Naive B cell (primary cell): ENCODE measurements around the gene GRK5. TPM values are rescaled to one million over a fixed set of nuclear protein-coding genes. Genes with fewer than 3 reads are reported as not detected.

Experiments used
- ATAC-seq, 2 donors: fragments of 150-1000 bp; cut with Tn5 transposase; 2 replicates each; pipeline ENCODE4 v1.10.0; 2021; ENCODE audit warnings: low read depth in 2 of 2, mild to moderate bottlenecking in 2 of 2, moderate library complexity in 2 of 2
- DNase-seq: peaks from one replicate; pipeline ENCODE4 v3.0.0; 2022
- H3K27ac Mint-ChIP-seq, 6 donors: one replicate each; pipeline ENCODE4 v1.8.0; 2020 to 2022; ENCODE audit warnings: mild to moderate bottlenecking in 6 of 6, mixed read lengths in 6 of 6, moderate library complexity in 5 of 6, inconsistent platforms in 2 of 6
- H3K27me3 Mint-ChIP-seq, 3 donors: one replicate each; pipeline ENCODE4 v1.8.0; 2021 to 2022; ENCODE audit warnings: mixed read lengths in 3 of 3, mild to moderate bottlenecking in 1 of 3
- H3K36me3 Mint-ChIP-seq, 2 donors: one replicate each; pipeline ENCODE4 v1.8.0; 2020 to 2022; ENCODE audit warnings: mixed read lengths in 2 of 2, inconsistent platforms in 1 of 2, mild to moderate bottlenecking in 1 of 2
- H3K4me1 Mint-ChIP-seq, 3 donors: one replicate each; pipeline ENCODE4 v1.8.0; 2020 to 2022; ENCODE audit warnings: mixed read lengths in 3 of 3, inconsistent platforms in 1 of 3, mild to moderate bottlenecking in 1 of 3, moderate library complexity in 1 of 3
- H3K4me3 Mint-ChIP-seq, 8 donors: one replicate each; pipeline ENCODE4 v1.8.0; 2020 to 2022; ENCODE audit warnings: mild to moderate bottlenecking in 8 of 8, mixed read lengths in 8 of 8, moderate library complexity in 8 of 8, inconsistent platforms in 2 of 8
- H3K9me3 Mint-ChIP-seq, 7 donors: one replicate each; pipeline ENCODE4 v1.8.0; 2020 to 2022; ENCODE audit warnings: mixed read lengths in 7 of 7, mild to moderate bottlenecking in 5 of 7, inconsistent platforms in 2 of 7, moderate library complexity in 1 of 7
- polyA plus RNA-seq, 6 donors: library from polyadenylated mRNA; unstranded; fragments of 300-500 nt; fragmentation: Illumina TruSeq; gene quantifications; one replicate each; pipeline ENCODE4 v1.2.3, GENCODE V29; 2021; ENCODE audit warnings: low read depth in 6 of 6

The GRK5 gene
- polyA plus RNA-seq, 6 donors from 2014 or later: 7.2 to 24.6 (median 13.7) TPM

DNA sequence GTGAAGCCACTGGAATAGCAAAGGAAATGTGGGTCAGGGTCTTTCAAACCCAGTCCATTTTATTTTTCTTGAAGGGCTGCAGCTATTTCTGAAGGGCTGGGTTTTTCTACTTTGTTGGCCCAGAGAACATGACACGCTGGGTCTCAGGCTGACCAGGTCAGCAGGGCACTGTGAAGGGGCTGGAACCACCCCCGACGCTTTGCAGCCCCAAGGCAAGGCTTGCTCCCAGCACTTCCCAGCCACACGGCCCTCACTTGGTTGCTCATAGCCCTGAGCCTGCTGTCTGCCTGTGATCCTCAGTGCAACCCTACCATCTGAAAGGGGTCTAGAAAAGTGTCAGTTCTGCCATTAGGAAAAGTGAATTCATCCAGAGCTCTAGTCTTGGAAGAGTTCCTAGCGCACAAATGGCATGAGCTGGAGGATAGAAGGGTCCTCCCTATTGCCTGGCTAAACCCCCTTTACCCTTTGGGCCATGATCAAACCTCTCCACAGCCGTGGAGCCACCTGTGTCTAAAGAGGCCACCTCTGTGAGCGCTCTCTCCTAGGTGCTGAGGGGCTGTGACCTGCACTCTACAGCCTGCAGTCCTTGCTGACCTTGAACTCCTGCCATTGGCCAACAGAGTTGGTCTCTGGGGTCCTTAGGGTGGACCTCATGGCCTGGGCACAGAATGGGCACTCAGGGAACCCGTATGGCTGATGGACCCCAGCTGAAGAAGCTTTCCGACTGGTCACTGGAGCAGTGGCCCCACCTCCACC is 203.2 kb downstream of the GRK5 start:
- H3K4me3 Mint-ChIP-seq: no peak overlapping the region
- ATAC-seq (no peak), DNase-seq (no peak)
- peaks cover 0 to 7% of the 10 kb centered on the region in 2 donors for H3K36me3 Mint-ChIP-seq
- no peaks in the 10 kb centered on the region for H3K27me3 Mint-ChIP-seq
- no peaks in the 10 kb centered on the region for H3K9me3 Mint-ChIP-seq
- peak overlapping the region in 3 of 6 donors; percentile 54 to 73 (median 61) for H3K27ac Mint-ChIP-seq
- peaks cover 19 to 38% (median 34%) of the 10 kb centered on the region in 3 donors for H3K4me1 Mint-ChIP-seq

DNA sequence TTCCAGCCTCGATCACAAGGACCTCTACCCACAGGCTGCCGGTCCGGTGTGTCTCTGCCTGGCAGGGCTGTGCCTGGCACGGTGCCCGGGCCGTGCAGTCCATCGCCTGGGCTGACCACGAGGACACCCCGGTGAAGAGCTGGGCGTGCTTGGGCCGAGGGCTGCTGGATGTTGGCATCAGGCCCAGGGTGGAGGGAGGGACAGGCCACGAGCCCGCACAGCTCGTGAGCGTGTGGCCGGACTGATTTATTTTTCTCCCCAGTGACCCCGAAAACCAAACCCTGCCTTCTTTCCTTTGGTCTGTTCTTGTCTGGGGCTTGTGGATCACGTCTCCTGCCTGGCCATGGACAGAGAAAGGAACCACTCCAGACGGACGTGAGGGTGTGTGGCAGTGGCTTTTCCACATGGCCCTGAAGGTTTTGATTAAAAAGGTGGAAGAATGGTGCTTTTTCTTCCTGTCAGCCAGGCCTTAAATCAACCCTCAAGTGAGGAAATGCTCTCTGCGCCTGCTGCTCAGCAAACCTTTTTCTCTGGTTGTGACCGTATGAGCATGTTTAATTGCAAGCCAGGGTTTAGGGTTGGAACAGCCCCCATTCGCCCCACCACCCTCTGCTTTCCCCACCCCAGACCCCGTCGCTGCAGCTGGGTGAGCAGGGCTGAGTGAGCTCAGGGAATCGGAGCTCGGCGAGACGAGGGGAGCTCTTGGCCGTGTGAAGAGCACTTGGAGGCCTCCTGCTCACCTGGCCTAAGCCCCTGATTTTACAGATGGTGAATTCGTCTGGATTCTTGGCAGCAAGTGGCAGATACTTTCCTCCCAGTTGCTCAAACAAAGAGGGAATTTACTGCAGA is 205.1 kb downstream of the GRK5 start:
- Mint-ChIP-seq H3K27me3 (no peaks in the 10 kb centered on the region), H3K4me1 (peaks cover 18 to 38% (median 24%) of the 10 kb centered on the region in 3 donors), H3K36me3 (peaks cover 0 to 7% of the 10 kb centered on the region in 2 donors), H3K4me3 (no peak overlapping the region), H3K27ac (peak overlapping the region in 2 of 6 donors; percentile 54 to 88), H3K9me3 (no peaks in the 10 kb centered on the region)
- no peak for ATAC-seq
- DNase-seq: no peak

DNA sequence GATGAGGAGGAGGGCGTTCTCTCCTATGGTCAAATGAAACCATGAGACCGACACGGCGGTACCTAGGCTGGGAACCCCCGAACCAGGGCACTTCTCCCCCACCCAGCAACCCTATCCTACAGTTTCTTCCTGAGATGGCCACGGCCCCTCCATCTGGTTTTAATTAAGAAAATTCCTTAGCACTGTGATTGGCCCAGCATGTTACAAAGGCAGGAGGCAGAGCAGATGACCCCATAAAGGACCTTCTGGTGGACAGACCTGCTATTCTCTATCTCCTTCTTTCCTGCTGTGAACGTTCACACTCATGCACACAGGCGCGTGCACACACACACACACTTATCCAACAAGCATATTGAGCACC is 205.7 kb downstream of the GRK5 start:
- peaks cover 17 to 39% (median 20%) of the 10 kb centered on the region in 3 donors for H3K4me1 Mint-ChIP-seq
- H3K4me3 Mint-ChIP-seq: no peak overlapping the region
- H3K36me3 Mint-ChIP-seq: peaks cover 0 to 7% of the 10 kb centered on the region in 2 donors
- H3K27me3 Mint-ChIP-seq: no peaks in the 10 kb centered on the region
- peak overlapping the region in 2 of 6 donors; percentile 28 to 88 for H3K27ac Mint-ChIP-seq
- no peaks in the 10 kb centered on the region for H3K9me3 Mint-ChIP-seq
- ATAC-seq (no peak), DNase-seq (no peak)

DNA sequence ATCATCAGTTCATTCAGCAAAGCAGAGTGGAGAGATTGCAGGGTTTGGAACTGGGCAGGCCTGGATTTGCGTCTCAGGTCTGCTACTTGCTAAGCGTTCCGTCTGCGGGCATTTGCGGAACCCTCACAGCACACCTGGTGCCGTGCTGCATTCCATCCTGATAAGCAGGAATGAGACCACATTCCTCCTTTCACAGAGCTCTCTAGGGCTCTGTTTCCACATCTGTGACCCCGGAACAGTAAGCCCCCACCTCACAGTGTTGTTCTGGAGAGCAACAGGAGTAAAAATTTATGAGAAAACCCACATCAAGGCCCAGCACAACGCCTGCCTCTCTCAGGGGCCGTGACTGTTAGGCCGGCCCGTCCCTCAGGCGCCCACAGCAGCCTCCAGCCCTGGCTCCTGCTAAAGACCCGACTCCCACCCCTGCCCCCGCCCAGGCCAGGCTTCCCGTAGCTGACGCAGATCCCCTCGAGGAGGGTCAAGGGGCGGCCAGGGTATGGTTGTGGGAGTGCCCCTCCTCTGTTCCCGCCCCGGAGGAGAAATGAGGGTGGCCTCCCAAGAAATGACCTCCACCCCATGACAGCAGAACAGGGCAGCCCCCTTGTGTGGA is 206.2 kb downstream of the GRK5 start:
- no peak for ATAC-seq
- Mint-ChIP-seq H3K27ac (peak overlapping the region in 3 of 6 donors; percentile 37 to 88 (median 56)), H3K4me3 (no peak overlapping the region), H3K36me3 (peaks cover 0 to 7% of the 10 kb centered on the region in 2 donors), H3K27me3 (no peaks in the 10 kb centered on the region), H3K4me1 (peaks cover 17 to 39% (median 20%) of the 10 kb centered on the region in 3 donors), H3K9me3 (no peaks in the 10 kb centered on the region)
- DNase-seq: no peak

DNA sequence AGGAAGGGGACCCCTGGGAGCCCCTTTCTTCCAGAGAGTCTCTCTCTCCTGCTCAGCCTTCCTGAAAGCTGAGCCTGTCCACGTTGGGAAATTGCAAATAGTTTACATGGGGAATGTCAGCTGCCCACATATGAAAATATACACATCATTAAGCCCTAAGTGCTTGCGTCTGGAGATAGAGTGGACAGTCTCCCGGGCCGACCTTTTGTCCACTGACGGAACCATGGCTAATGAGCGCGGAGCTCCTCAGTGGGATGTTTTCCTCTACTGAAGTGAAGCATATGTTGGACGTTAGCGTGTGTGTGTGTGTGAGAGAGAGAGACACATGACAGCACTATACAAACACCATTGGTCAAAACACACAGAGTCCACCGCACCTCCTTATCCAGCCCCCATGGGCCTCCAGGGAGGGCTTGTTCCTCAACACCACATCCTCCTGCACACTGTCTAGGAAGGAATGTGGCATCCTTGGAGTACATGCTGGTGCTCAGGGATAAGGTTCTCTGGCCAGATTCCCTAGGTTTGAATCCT is 206.8 kb downstream of the GRK5 start:
- H3K27ac Mint-ChIP-seq: peak overlapping the region in 1 of 6 donors; percentile 88
- H3K36me3 Mint-ChIP-seq: peaks cover 0 to 7% of the 10 kb centered on the region in 2 donors
- no peaks in the 10 kb centered on the region for H3K9me3 Mint-ChIP-seq
- H3K27me3 Mint-ChIP-seq: no peaks in the 10 kb centered on the region
- H3K4me3 Mint-ChIP-seq: no peak overlapping the region
- DNase-seq (no peak), ATAC-seq (no peak)
- H3K4me1 Mint-ChIP-seq: peaks cover 17 to 39% (median 20%) of the 10 kb centered on the region in 3 donors

DNA sequence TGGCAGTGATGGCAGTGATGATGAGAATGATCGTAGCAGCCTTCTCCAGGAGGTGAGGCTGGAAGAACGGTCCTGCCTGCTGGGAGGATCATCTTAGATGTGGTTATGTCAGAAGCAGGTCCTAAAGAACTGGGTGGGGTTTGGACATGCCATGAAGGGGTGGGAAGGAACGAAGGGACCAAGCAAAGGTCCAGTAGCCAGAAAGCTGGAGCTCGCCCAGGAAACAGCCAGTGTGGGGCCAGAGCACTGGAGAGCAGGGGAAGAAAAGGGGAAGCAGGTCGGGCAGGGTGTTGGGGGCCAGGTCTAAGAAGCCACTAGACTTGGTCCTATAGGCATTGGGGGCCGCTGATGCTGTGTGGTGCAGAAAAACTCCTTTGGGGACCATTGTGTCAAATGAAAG is 207.8 kb downstream of the GRK5 start:
- Mint-ChIP-seq H3K4me3 (no peak overlapping the region), H3K27ac (peak overlapping the region in 5 of 6 donors; percentile 21 to 94 (median 65)), H3K36me3 (peaks cover 0 to 7% of the 10 kb centered on the region in 2 donors), H3K4me1 (peaks cover 17 to 39% (median 20%) of the 10 kb centered on the region in 3 donors), H3K27me3 (no peaks in the 10 kb centered on the region), H3K9me3 (no peaks in the 10 kb centered on the region)
- no peak for DNase-seq
- no peak for ATAC-seq

DNA sequence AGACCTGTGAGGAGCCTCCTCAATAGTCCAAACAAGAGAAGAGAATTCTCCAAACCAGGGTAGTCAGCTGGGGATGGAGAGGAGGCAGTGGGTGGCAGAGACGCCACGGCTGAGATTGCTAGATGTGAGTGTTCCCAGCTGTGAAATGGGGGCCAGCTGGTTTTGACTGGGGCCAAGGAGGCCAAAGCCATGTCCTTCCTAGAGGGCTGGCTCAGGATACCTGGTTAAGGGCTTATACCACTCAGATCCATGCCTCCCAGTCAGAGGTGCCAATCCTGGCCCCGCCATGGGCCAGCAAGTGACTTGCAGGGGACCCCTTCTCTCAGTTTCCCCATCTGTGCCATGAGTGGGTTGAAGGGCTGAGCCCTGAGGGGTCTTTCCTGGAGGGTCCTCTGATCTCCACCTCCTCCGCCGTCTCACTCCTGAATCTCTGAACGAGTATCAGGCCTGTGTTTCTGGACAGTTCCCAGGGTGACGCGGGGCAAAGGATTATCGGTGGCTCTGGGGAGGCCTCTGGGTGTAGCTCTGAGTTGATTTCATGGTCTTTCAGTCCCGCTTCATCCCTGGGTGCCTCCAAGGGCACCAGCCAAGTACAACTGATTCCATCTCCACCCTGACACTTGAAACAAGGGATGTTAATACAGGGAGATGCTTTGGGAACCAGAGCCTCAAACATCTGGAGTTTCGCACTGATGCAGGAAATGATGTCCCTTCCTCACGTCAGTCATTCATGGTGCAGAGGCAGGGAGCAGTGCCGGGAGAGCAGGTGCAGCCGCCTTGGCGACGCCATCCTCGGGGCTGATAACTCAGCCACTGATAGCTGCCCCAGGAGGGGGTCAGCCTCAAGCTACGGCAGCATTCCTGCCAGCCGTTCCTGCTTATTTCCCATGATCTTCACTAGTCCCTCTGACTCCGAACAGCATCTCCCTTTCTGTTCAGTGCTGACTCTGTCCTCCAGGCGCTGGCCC is 208.4 kb downstream of the GRK5 start:
- DNase-seq (no peak), ATAC-seq (no peak)
- H3K27ac Mint-ChIP-seq: peak overlapping the region in 5 of 6 donors; percentile 21 to 94 (median 88)
- peaks cover 0 to 6% of the 10 kb centered on the region in 2 donors for H3K36me3 Mint-ChIP-seq
- H3K4me1 Mint-ChIP-seq: peaks cover 13 to 34% (median 16%) of the 10 kb centered on the region in 3 donors
- H3K4me3 Mint-ChIP-seq: no peak overlapping the region
- no peaks in the 10 kb centered on the region for H3K27me3 Mint-ChIP-seq
- H3K9me3 Mint-ChIP-seq: no peaks in the 10 kb centered on the region

DNA sequence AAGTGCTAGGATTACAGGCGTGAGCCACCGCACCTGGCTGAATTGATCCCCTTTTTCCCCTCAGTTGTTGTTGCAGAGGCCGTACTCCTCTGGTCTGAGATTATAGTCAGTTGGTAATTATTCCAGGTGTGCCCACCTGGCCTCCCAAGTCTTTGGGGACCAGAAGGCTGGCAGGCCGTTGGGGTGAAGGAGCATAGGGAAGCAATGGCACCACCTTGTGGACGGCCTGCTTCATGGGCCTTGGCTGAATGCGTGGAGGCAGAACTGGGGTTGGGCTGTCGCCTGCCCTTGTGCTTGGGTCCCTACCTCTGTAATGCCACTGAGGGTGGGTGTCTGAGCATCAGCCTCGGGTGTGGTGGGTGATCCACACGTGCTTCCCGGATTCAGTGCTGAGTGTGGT is 209.5 kb downstream of the GRK5 start:
- Mint-ChIP-seq H3K36me3 (no peaks in the 10 kb centered on the region), H3K27ac (peak overlapping the region in 5 of 6 donors; percentile 10 to 93 (median 88)), H3K27me3 (no peaks in the 10 kb centered on the region), H3K4me3 (no peak overlapping the region), H3K4me1 (peaks cover 12 to 27% (median 13%) of the 10 kb centered on the region in 3 donors), H3K9me3 (no peaks in the 10 kb centered on the region)
- ATAC-seq (peak; percentile 91 to 96), DNase-seq (peak; percentile 68)

DNA sequence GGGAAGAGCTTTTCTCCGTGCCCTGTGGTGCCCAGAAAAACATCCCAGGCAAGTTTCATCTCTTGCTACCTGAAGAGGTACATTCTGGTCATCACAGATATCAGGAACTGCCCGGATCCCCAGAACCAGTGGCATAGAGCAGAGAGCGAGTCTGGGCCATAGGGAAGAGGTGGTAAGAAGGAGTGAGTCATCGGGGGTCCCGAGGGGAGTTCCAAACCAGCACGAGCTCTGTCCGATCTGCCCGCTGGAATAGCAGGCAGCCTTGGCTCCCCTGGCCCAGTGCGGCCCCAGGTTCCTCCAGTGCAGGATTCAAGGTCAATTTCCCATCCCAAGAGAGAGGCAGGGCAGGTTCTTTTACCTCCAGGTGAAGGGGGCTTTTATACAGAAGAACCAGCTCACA is 210.5 kb downstream of the GRK5 start:
- H3K4me3 Mint-ChIP-seq: no peak overlapping the region
- no peaks in the 10 kb centered on the region for H3K27me3 Mint-ChIP-seq
- no peaks in the 10 kb centered on the region for H3K9me3 Mint-ChIP-seq
- H3K4me1 Mint-ChIP-seq: peaks cover 12 to 27% (median 13%) of the 10 kb centered on the region in 3 donors
- no peak for DNase-seq
- no peak for ATAC-seq
- H3K36me3 Mint-ChIP-seq: no peaks in the 10 kb centered on the region
- peak overlapping the region in 3 of 6 donors; percentile 78 to 88 (median 87) for H3K27ac Mint-ChIP-seq

DNA sequence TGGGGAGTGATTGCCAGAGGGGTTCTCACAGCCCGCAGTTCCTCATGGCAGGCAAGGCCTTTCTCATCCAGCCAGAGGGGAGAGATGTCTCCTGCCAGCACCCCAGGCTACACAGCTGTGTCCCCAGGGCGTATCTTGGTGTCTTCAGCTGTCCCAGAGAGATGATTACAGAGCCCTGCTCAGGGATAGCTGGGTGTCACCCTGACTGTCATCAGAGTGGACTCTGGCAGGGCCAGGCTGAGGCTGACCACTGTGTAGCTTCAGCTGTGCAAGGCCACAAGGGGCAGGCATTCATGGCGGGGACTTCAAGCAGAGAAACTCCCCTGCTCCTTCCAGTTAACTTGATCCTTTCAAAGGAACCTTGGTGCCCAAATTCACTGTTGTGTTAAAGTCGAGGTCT is 211.0 kb downstream of the GRK5 start:
- peak overlapping the region in 1 of 6 donors; percentile 18 for H3K27ac Mint-ChIP-seq
- H3K9me3 Mint-ChIP-seq: no peaks in the 10 kb centered on the region
- no peak for DNase-seq
- H3K27me3 Mint-ChIP-seq: no peaks in the 10 kb centered on the region
- no peak for ATAC-seq
- peaks cover 12 to 27% (median 13%) of the 10 kb centered on the region in 3 donors for H3K4me1 Mint-ChIP-seq
- no peaks in the 10 kb centered on the region for H3K36me3 Mint-ChIP-seq
- H3K4me3 Mint-ChIP-seq: no peak overlapping the region

DNA sequence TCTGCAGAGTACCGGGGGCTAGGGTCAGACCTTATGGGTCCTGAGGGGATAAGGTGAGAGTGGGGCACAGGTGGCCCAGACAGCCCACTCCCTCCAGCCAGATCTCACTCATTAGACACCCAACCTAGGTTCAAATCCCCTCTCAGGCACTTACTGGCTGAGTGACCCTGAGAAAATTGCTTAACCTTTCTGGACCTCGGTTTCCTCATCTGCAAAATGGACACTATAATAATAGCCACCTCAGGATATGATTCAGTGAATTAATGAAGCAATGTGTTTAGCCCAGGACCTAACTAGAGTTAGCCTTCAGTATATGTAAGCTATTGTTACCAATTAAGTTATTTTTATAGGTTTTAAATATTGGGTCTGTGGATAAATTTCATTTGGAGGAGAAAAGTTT is 212.6 kb downstream of the GRK5 start:
- Mint-ChIP-seq H3K27ac (no peak overlapping the region), H3K36me3 (no peaks in the 10 kb centered on the region), H3K4me3 (no peak overlapping the region), H3K9me3 (no peaks in the 10 kb centered on the region), H3K4me1 (peaks cover 13 to 25% (median 14%) of the 10 kb centered on the region in 3 donors), H3K27me3 (no peaks in the 10 kb centered on the region)
- no peak for ATAC-seq
- DNase-seq: no peak
